GM12875 (cell line): ENCODE measurements around the gene NEUROD4.

ENCODE experiments used
- H3K4me3 ChIP-seq: one replicate; pipeline ENCODE4 v1.5.1; 2011; ENCODE audit warnings: low read depth, low read length, control low read depth
- CTCF ChIP-seq: IDR thresholded peaks from 2 replicates; pipeline ENCODE4 v1.5.1; 2011; ENCODE audit warnings: low read depth, mild to moderate bottlenecking, control low read depth, inconsistent platforms, low read length, moderate library complexity, borderline replicate concordance; ENCODE audit not compliant: insufficient read depth

NEUROD4 gene

GRCh38 chr12:55024575-55024974 is 4.8 kb downstream of the NEUROD4 start:
- H3K4me3 ChIP-seq = no peak overlapping the region
- TF ChIP-seq CTCF = no peak

GRCh38 chr12:55025508-55025907 is 5.7 kb downstream of the NEUROD4 start:
- TF ChIP-seq CTCF = no peak
- H3K4me3 ChIP-seq = no peak overlapping the region

- TF ChIP-seq CTCF = no peak
- no peak overlapping the region for H3K4me3 ChIP-seq
Measured at GRCh38 chr12:55034218-55034617, 14.4 kb downstream of the NEUROD4 start.

- TF ChIP-seq CTCF = no peak
- no peak overlapping the region for H3K4me3 ChIP-seq
Measured at GRCh38 chr12:55036326-55037115, 16.7 kb downstream of the NEUROD4 start.

GRCh38 chr12:55037351-55037987 is 17.7 kb downstream of the NEUROD4 start:
- TF ChIP-seq CTCF = no peak
- no peak overlapping the region for H3K4me3 ChIP-seq

- no peak for TF ChIP-seq CTCF
- no peak overlapping the region for H3K4me3 ChIP-seq
Measured at GRCh38 chr12:55039395-55040354, 19.9 kb downstream of the NEUROD4 start.
